IPS-11a (cell line): ENCODE measurements around the gene ZNF423.

ENCODE experiments used
- H3K4me3 ChIP-seq: one replicate; pipeline ENCODE4 v1.5.1; 2013; ENCODE audit warnings: low read depth, low read length, control low read depth

Gene ZNF423

GRCh38 chr16:49632086-49632794, 223.7 kb downstream of the ZNF423 start:
- H3K4me3 ChIP-seq = no peak overlapping the region

GRCh38 chr16:49631187-49632041, 224.5 kb downstream of the ZNF423 start:
- no peak overlapping the region for H3K4me3 ChIP-seq

GRCh38 chr16:49630783-49631182, 225.1 kb downstream of the ZNF423 start:
- no peak overlapping the region for H3K4me3 ChIP-seq

GRCh38 chr16:49629851-49630250, 226.1 kb downstream of the ZNF423 start:
- H3K4me3 ChIP-seq = no peak overlapping the region

GRCh38 chr16:49628148-49628547, 227.8 kb downstream of the ZNF423 start:
- no peak overlapping the region for H3K4me3 ChIP-seq

GRCh38 chr16:49625311-49626065, 230.4 kb downstream of the ZNF423 start:
- H3K4me3 ChIP-seq = no peak overlapping the region

- H3K4me3 ChIP-seq = no peak overlapping the region
Measured at GRCh38 chr16:49623501-49624266, 232.2 kb downstream of the ZNF423 start.

- H3K4me3 ChIP-seq = no peak overlapping the region
Measured at GRCh38 chr16:49622421-49623402, 233.2 kb downstream of the ZNF423 start.

- H3K4me3 ChIP-seq = no peak overlapping the region
Measured at GRCh38 chr16:49622084-49622390, 233.9 kb downstream of the ZNF423 start.

GRCh38 chr16:49621241-49622083, 234.4 kb downstream of the ZNF423 start:
- no peak overlapping the region for H3K4me3 ChIP-seq

GRCh38 chr16:49620869-49621240, 235.1 kb downstream of the ZNF423 start:
- no peak overlapping the region for H3K4me3 ChIP-seq

- H3K4me3 ChIP-seq = no peak overlapping the region
Measured at GRCh38 chr16:49620158-49620868, 235.6 kb downstream of the ZNF423 start.

- no peak overlapping the region for H3K4me3 ChIP-seq
Measured at GRCh38 chr16:49619811-49620157, 236.1 kb downstream of the ZNF423 start.

- H3K4me3 ChIP-seq = no peak overlapping the region
Measured at GRCh38 chr16:49618955-49619354, 237.0 kb downstream of the ZNF423 start.

- no peak overlapping the region for H3K4me3 ChIP-seq
Measured at GRCh38 chr16:49617710-49618330, 238.1 kb downstream of the ZNF423 start.

- no peak overlapping the region for H3K4me3 ChIP-seq
Measured at GRCh38 chr16:49617016-49617629, 238.8 kb downstream of the ZNF423 start.

- H3K4me3 ChIP-seq = no peak overlapping the region
Measured at GRCh38 chr16:49615576-49615975, 240.3 kb downstream of the ZNF423 start.
